Urinary bladder (tissue), 4 donors: Measurements from ENCODE around the gene CD248. TPM values are rescaled to one million over a fixed set of nuclear protein-coding genes. Genes with fewer than 3 reads are reported as not detected.
A peak's percentile ranks its signal among the peaks of the same experiment; 100 is the strongest.
"Not testable (repeated sequence)": the region's sequence is repeated elsewhere in the genome, so short reads cannot be mapped to it uniquely, and the experiment has no call there.

Experiments used
- DNase-seq: peaks from one replicate; pipeline ENCODE4 v3.0.0-alpha.2; 2015; ENCODE audit errors: extremely low spot score
- H3K27ac ChIP-seq: one replicate; pipeline ENCODE4 v1.5.1; 2013; ENCODE audit warnings: low read depth, mild to moderate bottlenecking, moderate library complexity
- H3K36me3 ChIP-seq: one replicate; pipeline ENCODE4 v1.6.1; 2013; ENCODE audit warnings: mild to moderate bottlenecking, moderate library complexity; ENCODE audit not compliant: insufficient read depth
- H3K4me1 ChIP-seq: one replicate; pipeline ENCODE4 v1.6.1; 2013; ENCODE audit warnings: mild to moderate bottlenecking, moderate library complexity; ENCODE audit not compliant: insufficient read depth
- H3K4me3 ChIP-seq: one replicate; pipeline ENCODE4 v1.5.1; 2013; ENCODE audit warnings: low read depth, low read length
- WGBS: extraction: QIAGEN DNeasy Blood & Tissue Kit; methylation state at CpG from one replicate; pipeline ENCODE4 v1.1.7; 2013; 5-methylcytosine and 5-hydroxymethylcytosine counted together
- polyA plus RNA-seq: library from polyadenylated mRNA; stranded (reverse); fragments of 200-250 nt; gene quantifications from one replicate; pipeline ENCODE4 v1.2.3, GENCODE V29; 2013
- total RNA-seq: library from RNA; depleted of rRNA; stranded (reverse); fragments of >200 nt; gene quantifications from one replicate; pipeline ENCODE4 v1.2.3, GENCODE V29; 2014
- donor health status: healthy with polysubstance abuse.
- donor health status: healthy.

CD248 gene
- total and polyA plus RNA-seq, 2 donors: 28.7 to 66.5 TPM

DNA sequence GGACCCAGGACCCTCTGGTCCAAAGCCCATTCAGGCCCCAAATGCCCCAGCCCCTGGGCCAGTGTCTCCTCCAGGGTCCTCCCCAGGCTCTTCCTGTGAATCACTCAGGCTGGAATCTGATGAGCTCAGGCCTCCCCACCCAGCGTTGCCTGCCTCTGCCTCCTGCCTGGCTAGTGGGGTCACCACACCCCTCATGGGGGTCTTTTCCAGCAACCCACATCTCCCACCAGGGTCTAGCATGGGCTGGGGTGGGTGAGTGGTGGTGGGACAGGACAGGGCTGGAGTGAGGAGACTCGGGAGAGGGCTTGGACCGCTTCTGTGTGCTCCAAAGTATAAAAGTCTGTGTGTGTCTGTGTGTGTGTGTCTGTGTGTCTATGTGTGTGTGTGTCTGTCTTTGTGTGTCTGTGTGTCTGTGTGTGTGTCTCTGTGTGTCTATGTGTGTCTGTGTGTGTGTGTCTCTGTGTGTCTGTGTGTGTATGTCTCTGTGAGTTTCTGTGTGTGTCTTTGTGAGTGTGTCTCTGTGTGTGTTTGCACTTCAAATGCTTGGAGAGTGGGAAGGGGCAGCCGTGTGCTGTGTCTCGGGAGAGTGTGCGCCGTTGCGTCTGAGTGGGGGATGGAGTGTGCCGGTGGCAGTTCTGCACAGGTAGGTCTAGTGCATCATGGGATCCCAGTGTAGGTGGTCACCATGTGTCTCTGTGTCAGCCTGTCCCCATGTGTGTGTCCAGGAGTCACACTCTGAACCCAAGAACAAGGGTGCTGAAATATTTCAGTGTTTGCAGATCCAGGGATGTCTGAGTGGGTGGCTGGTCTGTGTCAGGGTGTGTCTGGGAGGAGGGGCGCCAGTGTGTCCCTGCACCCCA is 10.6 kb upstream of the CD248 start:
- Histone ChIP-seq H3K4me1 (no peaks in the 10 kb centered on the region), H3K4me3 (no peak overlapping the region), H3K27ac (no peak overlapping the region), H3K36me3 (no peaks in the 10 kb centered on the region)
- no peak for DNase-seq
- WGBS: 75% methylated on average over 10 of the region's 10 CpGs

DNA sequence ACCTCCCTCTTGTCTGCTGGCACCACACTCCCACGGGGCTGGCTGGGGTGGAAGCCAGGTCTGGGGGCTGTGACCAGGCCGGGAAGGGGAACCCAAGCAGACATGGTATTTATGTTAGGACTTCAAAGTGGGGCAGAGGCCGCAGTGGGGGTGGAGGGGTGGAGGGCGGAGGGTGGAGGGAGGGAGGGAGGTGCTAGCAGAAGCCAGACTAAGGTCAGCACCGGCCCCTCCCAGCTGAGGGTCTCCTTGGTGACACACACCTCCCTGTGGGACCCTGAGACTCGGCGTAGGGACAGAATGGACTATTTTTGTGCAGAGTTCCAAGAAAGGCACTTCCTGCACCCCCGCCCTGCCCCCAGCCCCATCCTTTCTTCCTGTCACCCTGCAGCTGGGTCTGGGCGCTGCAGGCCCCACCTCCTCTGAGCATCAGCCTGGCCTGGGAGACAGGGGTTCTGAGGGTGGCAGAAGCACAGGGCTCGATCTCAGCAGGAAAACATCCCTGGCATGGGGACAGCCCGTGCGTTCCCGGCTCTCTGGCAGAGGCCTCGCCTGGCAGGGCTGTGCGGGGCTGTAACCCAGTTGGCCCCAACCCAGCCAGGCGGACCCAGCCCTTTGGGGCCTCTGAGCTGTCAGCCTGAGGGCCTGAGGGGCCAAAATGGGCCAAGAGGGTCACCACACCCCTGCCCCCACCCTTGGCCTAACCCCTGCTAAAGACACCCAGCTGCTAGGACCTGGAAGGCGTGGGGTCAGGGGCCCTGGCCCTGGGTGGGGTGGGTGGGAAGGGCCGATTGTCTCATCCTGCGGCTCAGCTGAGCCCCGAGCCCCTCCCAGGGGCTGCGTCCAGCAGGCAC is 9.6 kb upstream of the CD248 start:
- no peak for DNase-seq
- Histone ChIP-seq H3K4me3 (no peak overlapping the region), H3K36me3 (no peaks in the 10 kb centered on the region), H3K27ac (no peak overlapping the region), H3K4me1 (no peaks in the 10 kb centered on the region)
- WGBS: 28% methylated on average over 21 of the region's 21 CpGs

DNA sequence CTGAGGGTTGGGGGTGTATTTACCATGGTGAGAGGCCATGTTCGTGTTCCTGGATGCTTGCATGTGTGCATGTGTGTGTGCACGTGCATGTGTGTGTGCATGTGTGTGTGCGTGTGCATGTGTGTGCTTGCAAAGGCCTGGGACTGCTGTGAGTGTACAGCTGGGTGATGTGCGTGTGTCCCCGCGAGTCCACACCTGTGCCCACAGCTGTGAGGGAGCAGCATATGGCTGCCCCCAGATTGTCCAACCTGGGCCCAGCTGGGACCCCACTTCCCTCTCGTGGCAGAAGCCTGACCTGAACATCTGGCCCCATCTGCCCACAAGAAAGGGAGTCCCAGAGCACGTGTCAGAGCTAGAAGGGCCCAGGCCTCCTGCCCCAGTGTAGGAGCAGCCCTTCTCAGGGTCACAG is 8.4 kb upstream of the CD248 start:
- no peak overlapping the region for H3K27ac ChIP-seq
- WGBS: 72% methylated on average over 8 of the region's 8 CpGs

DNA sequence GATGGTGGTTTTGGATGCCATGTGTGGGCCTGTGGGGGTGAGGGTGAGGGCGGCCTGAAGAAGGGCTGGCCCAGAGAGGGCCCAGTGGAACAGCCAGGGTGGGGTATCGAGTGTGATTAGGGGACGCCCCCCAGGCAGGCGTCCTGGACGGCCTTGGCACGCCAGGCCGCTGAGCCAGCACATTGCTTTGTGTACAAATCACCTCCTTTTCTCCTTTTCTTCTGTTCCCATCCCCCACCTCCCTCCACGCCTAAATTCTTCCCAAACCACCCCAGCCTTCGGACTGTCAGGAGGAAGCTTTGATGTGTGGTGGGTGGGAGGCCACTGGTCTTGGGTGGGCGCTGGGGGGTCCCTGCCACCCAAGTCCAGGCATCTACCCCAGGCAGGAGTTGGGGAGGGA is 7.8 kb upstream of the CD248 start:
- WGBS: 53% methylated on average over 10 of the region's 10 CpGs
- no peaks in the 10 kb centered on the region for H3K4me1 ChIP-seq
- no peak overlapping the region for H3K27ac ChIP-seq
- no peak for DNase-seq
- no peak overlapping the region for H3K4me3 ChIP-seq
- H3K36me3 ChIP-seq: no peaks in the 10 kb centered on the region

More for the DNA sequence above, 8.4 kb upstream of the CD248 start:
- H3K4me3 ChIP-seq: no peak overlapping the region
- no peaks in the 10 kb centered on the region for H3K4me1 ChIP-seq
- H3K36me3 ChIP-seq: no peaks in the 10 kb centered on the region
- DNase-seq: no peak

GRCh38 chr11:66323684-66324083 is 6.8 kb upstream of the CD248 start:
- DNase-seq: no peak
- H3K27ac ChIP-seq: no peak overlapping the region
- no peaks in the 10 kb centered on the region for H3K36me3 ChIP-seq
- 98% methylated on average over 1 of the region's 1 CpG for WGBS
- no peaks in the 10 kb centered on the region for H3K4me1 ChIP-seq
- no peak overlapping the region for H3K4me3 ChIP-seq

- Histone ChIP-seq H3K36me3 (no peaks in the 10 kb centered on the region), H3K4me3 (no peak overlapping the region), H3K27ac (no peak overlapping the region), H3K4me1 (no peaks in the 10 kb centered on the region)
- no peak for DNase-seq
- WGBS: 71% methylated on average over 11 of the region's 11 CpGs
These were observed 6.0 kb upstream of the CD248 start for GRCh38 chr11:66322732-66323427.

- no peaks in the 10 kb centered on the region for H3K36me3 ChIP-seq
- no peak overlapping the region for H3K4me3 ChIP-seq
- no peak for DNase-seq
- no peak overlapping the region for H3K27ac ChIP-seq
- WGBS: 85% methylated on average over 4 of the region's 4 CpGs
- no peaks in the 10 kb centered on the region for H3K4me1 ChIP-seq
These were observed 4.8 kb upstream of the CD248 start for GRCh38 chr11:66321606-66322005.

GRCh38 chr11:66320748-66321147 is 3.9 kb upstream of the CD248 start:
- DNase-seq, H3K4me1 ChIP-seq, H3K4me3 ChIP-seq, H3K36me3 ChIP-seq, H3K27ac ChIP-seq: not testable (repeated sequence)
- WGBS: 90% methylated on average over 6 of the region's 6 CpGs

- H3K4me3 ChIP-seq, DNase-seq, H3K27ac ChIP-seq, H3K4me1 ChIP-seq, H3K36me3 ChIP-seq: not testable (repeated sequence)
- 100% methylated on average over 1 of the region's 2 CpGs for WGBS
These were observed 3.4 kb upstream of the CD248 start for GRCh38 chr11:66320289-66320688.

DNA sequence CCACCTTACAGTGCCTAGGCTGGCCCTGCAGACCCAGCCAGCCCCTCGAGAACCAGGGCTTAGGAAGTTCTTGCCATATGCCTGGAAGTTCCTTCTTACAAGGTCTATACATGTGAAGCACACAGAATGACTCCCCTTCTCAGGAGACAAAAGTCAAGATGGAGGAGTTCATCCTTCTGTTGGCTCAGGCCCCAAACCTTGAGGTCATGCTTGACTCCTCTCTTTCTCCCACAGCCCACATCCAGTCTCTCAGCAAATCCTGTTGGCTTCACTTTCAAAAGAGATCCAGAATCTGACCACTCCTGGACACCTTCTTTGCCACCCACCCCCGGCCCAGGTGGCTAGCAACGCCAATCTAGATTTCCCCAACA is 1.7 kb upstream of the CD248 start:
- H3K4me1 ChIP-seq: no peaks in the 10 kb centered on the region
- no peaks in the 10 kb centered on the region for H3K36me3 ChIP-seq
- H3K4me3 ChIP-seq: no peak overlapping the region
- WGBS: 66% methylated on average over 3 of the region's 3 CpGs
- DNase-seq: no peak
- H3K27ac ChIP-seq: no peak overlapping the region

GRCh38 chr11:66317723-66318599 is 1.1 kb upstream of the CD248 start:
- Histone ChIP-seq H3K36me3 (no peaks in the 10 kb centered on the region), H3K4me1 (no peaks in the 10 kb centered on the region), H3K4me3 (no peak overlapping the region), H3K27ac (peak overlapping the region; percentile 57)
- 23% methylated on average over 16 of the region's 16 CpGs for WGBS
- DNase-seq: no peak

- WGBS: 4% methylated on average over 14 of the region's 14 CpGs
- Histone ChIP-seq H3K4me1 (no peaks in the 10 kb centered on the region), H3K27ac (peak overlapping the region; percentile 80), H3K36me3 (no peaks in the 10 kb centered on the region), H3K4me3 (peak overlapping the region; percentile 55)
- no peak for DNase-seq
These were observed 478 bp upstream of the CD248 start for GRCh38 chr11:66317322-66317722.
